Activated CD4-positive, alpha-beta memory T cell treated with anti-CD3 and anti-CD28 coated beads, Interleukin-2, amount 10 ng/mL, durations not matched to agents 7 days and 5 days (primary cell): ENCODE measurements around the gene TMEM59L. TPM values are rescaled to one million over a fixed set of nuclear protein-coding genes. Genes with fewer than 3 reads are reported as not detected.

Experiments
- CTCF ChIA-PET: fragments of 350-600 bp; sonication (Branson Sonifier 250); formaldehyde crosslinking; loops from one replicate; lab custom pipeline; 2021; ENCODE audit warnings: antibody characterized with exemption, inconsistent platforms; lab: Charles Lee
- POLR2A ChIA-PET: fragments of 350-600 bp; sonication (Branson Sonifier 250); formaldehyde crosslinking; loops from one replicate; lab custom pipeline; 2021; ENCODE audit warnings: antibody characterized with exemption; lab: Charles Lee
- DNase-seq: peaks from one replicate; pipeline ENCODE4 v3.0.0-alpha.2; 2020
- H3K27ac Mint-ChIP-seq: one replicate; pipeline ENCODE4 v1.8.0; 2021; ENCODE audit warnings: mild to moderate bottlenecking, mixed read lengths
- H3K27me3 Mint-ChIP-seq: one replicate; pipeline ENCODE4 v1.8.0; 2021; ENCODE audit warnings: mixed read lengths
- H3K36me3 Mint-ChIP-seq: one replicate; pipeline ENCODE4 v1.8.0; 2021; ENCODE audit warnings: low read depth, mixed read lengths
- H3K4me1 Mint-ChIP-seq: one replicate; pipeline ENCODE4 v1.8.0; 2021; ENCODE audit warnings: mixed read lengths
- H3K4me3 Mint-ChIP-seq: one replicate; pipeline ENCODE4 v1.8.0; 2021; ENCODE audit warnings: mild to moderate bottlenecking, mixed read lengths
- H3K9me3 Mint-ChIP-seq: one replicate; pipeline ENCODE4 v1.8.0; 2021; ENCODE audit warnings: mixed read lengths
- total RNA-seq, 2 experiments: library from RNA; stranded (reverse); gene quantifications; one replicate each; pipeline ENCODE4 v1.2.3, GENCODE V29; 2021

Gene TMEM59L
- total RNA-seq, 2 experiments from 2014 or later = 0.13 TPM; not detected in 1

- POLR2A ChIA-PET = no interaction called here
- no peak overlapping the region for H3K4me3 Mint-ChIP-seq
- no peak for DNase-seq
- H3K27me3 Mint-ChIP-seq = no peaks in the 10 kb centered on the region
- H3K36me3 Mint-ChIP-seq = peaks cover 10% of the 10 kb centered on the region
- H3K9me3 Mint-ChIP-seq = no peaks in the 10 kb centered on the region
- peaks cover 8% of the 10 kb centered on the region for H3K4me1 Mint-ChIP-seq
- CTCF ChIA-PET = no interaction called here
- no peak overlapping the region for H3K27ac Mint-ChIP-seq
These were observed 53.1 kb downstream of the TMEM59L start for GRCh38 chr19:18665771-18666202.

- H3K36me3 Mint-ChIP-seq = peaks cover 10% of the 10 kb centered on the region
- no peak overlapping the region for H3K27ac Mint-ChIP-seq
- no peaks in the 10 kb centered on the region for H3K27me3 Mint-ChIP-seq
- ChIA-PET POLR2A (no interaction called here), CTCF (interaction anchor here (0.9 kb wide), 1 partner anchor 181 kb away, joined by 3 read pairs; no protein-coding TSS in a partner anchor)
- H3K4me1 Mint-ChIP-seq = peaks cover 7% of the 10 kb centered on the region
- DNase-seq = no peak
- H3K9me3 Mint-ChIP-seq = no peaks in the 10 kb centered on the region
- no peak overlapping the region for H3K4me3 Mint-ChIP-seq
These were observed 53.6 kb downstream of the TMEM59L start for GRCh38 chr19:18666317-18666716.

GRCh38 chr19:18666784-18667183 is 54.1 kb downstream of the TMEM59L start:
- H3K9me3 Mint-ChIP-seq = no peaks in the 10 kb centered on the region
- no peak for DNase-seq
- no peaks in the 10 kb centered on the region for H3K27me3 Mint-ChIP-seq
- no peak overlapping the region for H3K4me3 Mint-ChIP-seq
- ChIA-PET CTCF (interaction anchor here (0.9 kb wide), 1 partner anchor 180 kb away, joined by 3 read pairs; no protein-coding TSS in a partner anchor), POLR2A (no interaction called here)
- peaks cover 10% of the 10 kb centered on the region for H3K36me3 Mint-ChIP-seq
- H3K27ac Mint-ChIP-seq = no peak overlapping the region
- H3K4me1 Mint-ChIP-seq = peaks cover 6% of the 10 kb centered on the region

GRCh38 chr19:18667531-18668251 is 55.0 kb downstream of the TMEM59L start:
- H3K4me3 Mint-ChIP-seq = no peak overlapping the region
- H3K36me3 Mint-ChIP-seq = peaks cover 10% of the 10 kb centered on the region
- POLR2A ChIA-PET = no interaction called here
- H3K27me3 Mint-ChIP-seq = no peaks in the 10 kb centered on the region
- no peak for DNase-seq
- peaks cover 6% of the 10 kb centered on the region for H3K4me1 Mint-ChIP-seq
- H3K9me3 Mint-ChIP-seq = no peaks in the 10 kb centered on the region
- no peak overlapping the region for H3K27ac Mint-ChIP-seq
- CTCF ChIA-PET = no interaction called here

- ChIA-PET POLR2A (no interaction called here), CTCF (no interaction called here)
- H3K4me1 Mint-ChIP-seq = peaks cover 6% of the 10 kb centered on the region
- no peak for DNase-seq
- no peak overlapping the region for H3K4me3 Mint-ChIP-seq
- no peaks in the 10 kb centered on the region for H3K9me3 Mint-ChIP-seq
- H3K27me3 Mint-ChIP-seq = no peaks in the 10 kb centered on the region
- peaks cover 10% of the 10 kb centered on the region for H3K36me3 Mint-ChIP-seq
- no peak overlapping the region for H3K27ac Mint-ChIP-seq
These were observed 55.6 kb downstream of the TMEM59L start for GRCh38 chr19:18668252-18668631.

- CTCF ChIA-PET = no interaction called here
- peaks cover 4% of the 10 kb centered on the region for H3K4me1 Mint-ChIP-seq
- no peak overlapping the region for H3K4me3 Mint-ChIP-seq
- H3K36me3 Mint-ChIP-seq = peaks cover 10% of the 10 kb centered on the region
- no peak overlapping the region for H3K27ac Mint-ChIP-seq
- no peaks in the 10 kb centered on the region for H3K27me3 Mint-ChIP-seq
- H3K9me3 Mint-ChIP-seq = no peaks in the 10 kb centered on the region
- no peak for DNase-seq
- POLR2A ChIA-PET = no interaction called here
These were observed 56.3 kb downstream of the TMEM59L start for GRCh38 chr19:18668744-18669523.

- no peak for DNase-seq
- POLR2A ChIA-PET = no interaction called here
- no peaks in the 10 kb centered on the region for H3K4me1 Mint-ChIP-seq
- no peaks in the 10 kb centered on the region for H3K9me3 Mint-ChIP-seq
- peaks cover 10% of the 10 kb centered on the region for H3K36me3 Mint-ChIP-seq
- no peak overlapping the region for H3K27ac Mint-ChIP-seq
- H3K27me3 Mint-ChIP-seq = no peaks in the 10 kb centered on the region
- CTCF ChIA-PET = no interaction called here
- H3K4me3 Mint-ChIP-seq = no peak overlapping the region
These were observed 56.8 kb downstream of the TMEM59L start for GRCh38 chr19:18669524-18669817.

- Mint-ChIP-seq H3K4me1 (no peaks in the 10 kb centered on the region), H3K27me3 (no peaks in the 10 kb centered on the region), H3K36me3 (peaks cover 10% of the 10 kb centered on the region), H3K9me3 (no peaks in the 10 kb centered on the region), H3K4me3 (no peak overlapping the region), H3K27ac (no peak overlapping the region)
- ChIA-PET CTCF (no interaction called here), POLR2A (no interaction called here)
- no peak for DNase-seq
These were observed 57.2 kb downstream of the TMEM59L start for GRCh38 chr19:18669883-18670282.

- DNase-seq = no peak
- H3K4me3 Mint-ChIP-seq = no peak overlapping the region
- no peaks in the 10 kb centered on the region for H3K4me1 Mint-ChIP-seq
- H3K27ac Mint-ChIP-seq = no peak overlapping the region
- no peaks in the 10 kb centered on the region for H3K9me3 Mint-ChIP-seq
- ChIA-PET CTCF (no interaction called here), POLR2A (no interaction called here)
- H3K36me3 Mint-ChIP-seq = peaks cover 10% of the 10 kb centered on the region
- H3K27me3 Mint-ChIP-seq = no peaks in the 10 kb centered on the region
These were observed 57.6 kb downstream of the TMEM59L start for GRCh38 chr19:18670312-18670711.

Other genes with a start within 250 kb of the TMEM59L start
- gene GDF15, start 226.7 kb upstream of the TMEM59L start, total RNA-seq = not detected
- gene LRRC25, start 215.2 kb upstream of the TMEM59L start, total RNA-seq = not detected
- 100 to 1,000 TPM; 140 to 153 TPM for gene SSBP4, start 193.5 kb upstream of the TMEM59L start, total RNA-seq
- 10 to 100 TPM; 16.7 to 18.0 TPM for gene ISYNA1, start 174.7 kb upstream of the TMEM59L start, total RNA-seq
- gene ELL, start 90.8 kb upstream of the TMEM59L start, total RNA-seq = 10 to 100 TPM; 26.2 to 26.3 TPM
- gene FKBP8, start 69.3 kb upstream of the TMEM59L start, total RNA-seq = 100 to 1,000 TPM; 263 TPM
- 10 to 100 TPM; 93.0 to 99.1 TPM for gene KXD1, start 55.0 kb upstream of the TMEM59L start, total RNA-seq
- 1,000 to 10,000 TPM; 1,374 to 1,409 TPM for gene UBA52, start 41.0 kb upstream of the TMEM59L start, total RNA-seq
- gene REX1BD, start 24.1 kb upstream of the TMEM59L start, total RNA-seq = 10 to 100 TPM; 81.2 to 83.3 TPM
- gene CRLF1, start 6.1 kb upstream of the TMEM59L start, total RNA-seq = not detected
- gene KLHL26, start 24.2 kb downstream of the TMEM59L start, total RNA-seq = 10 to 100 TPM; 10.8 to 11.0 TPM
- 1 to 10 TPM; 5.3 TPM for gene CRTC1, start 70.8 kb downstream of the TMEM59L start, total RNA-seq
- not detected for gene COMP, start 178.4 kb downstream of the TMEM59L start, total RNA-seq
- 10 to 100 TPM; 74.4 to 74.6 TPM for gene UPF1, start 219.1 kb downstream of the TMEM59L start, total RNA-seq